Nephron progenitor cell (in vitro differentiated cells): Measurements from ENCODE around the gene EXOC4.

Source experiments
- DNase-seq: peaks from one replicate; pipeline ENCODE4 v3.0.0; 2021
- H3K27ac Mint-ChIP-seq: 2 replicates; pipeline ENCODE4 v1.8.0; 2021; ENCODE audit warnings: mild to moderate bottlenecking, moderate library complexity, mixed read lengths
- H3K27me3 Mint-ChIP-seq: 2 replicates; pipeline ENCODE4 v1.8.0; 2021; ENCODE audit warnings: mild to moderate bottlenecking, low read depth, mixed read lengths; ENCODE audit not compliant: poor library complexity
- H3K36me3 Mint-ChIP-seq: 2 replicates; pipeline ENCODE4 v1.8.0; 2021; ENCODE audit warnings: low read depth, mixed read lengths
- H3K4me1 Mint-ChIP-seq: 2 replicates; pipeline ENCODE4 v1.8.0; 2021; ENCODE audit warnings: mixed read lengths
- H3K4me3 Mint-ChIP-seq: 2 replicates; pipeline ENCODE4 v1.8.0; 2021; ENCODE audit warnings: mild to moderate bottlenecking, moderate library complexity, mixed read lengths
- H3K9me3 Mint-ChIP-seq: 2 replicates; pipeline ENCODE4 v1.8.0; 2021; ENCODE audit warnings: mild to moderate bottlenecking, moderate library complexity, mixed read lengths
- CTCF ChIP-seq: fragments of 200-600 bp; sonication (generic); IDR thresholded peaks from 2 replicates; pipeline ENCODE4 v1.5.0; 2021; ENCODE audit warnings: antibody characterized with exemption

Gene EXOC4

GRCh38 chr7:133790911-133791310 is 538.0 kb downstream of the EXOC4 start:
- TF ChIP-seq CTCF: no peak
- no peaks in the 10 kb centered on the region for H3K36me3 Mint-ChIP-seq

GRCh38 chr7:133794479-133794878 is 541.6 kb downstream of the EXOC4 start:
- H3K27ac Mint-ChIP-seq: no peak overlapping the region
- peaks cover 20% of the 10 kb centered on the region for H3K4me1 Mint-ChIP-seq
- H3K27me3 Mint-ChIP-seq: no peaks in the 10 kb centered on the region
- no peak for TF ChIP-seq CTCF
- H3K4me3 Mint-ChIP-seq: no peak overlapping the region
- H3K36me3 Mint-ChIP-seq: no peaks in the 10 kb centered on the region
- no peaks in the 10 kb centered on the region for H3K9me3 Mint-ChIP-seq
- no peak for DNase-seq

More at GRCh38 chr7:133790911-133791310, 538.0 kb downstream of the EXOC4 start:
- Mint-ChIP-seq H3K4me1 (peaks cover 10% of the 10 kb centered on the region), H3K27me3 (peaks cover 3% of the 10 kb centered on the region), H3K4me3 (no peak overlapping the region), H3K27ac (no peak overlapping the region), H3K9me3 (no peaks in the 10 kb centered on the region)
- DNase-seq: no peak

GRCh38 chr7:133795068-133795665 is 542.3 kb downstream of the EXOC4 start:
- H3K4me1 Mint-ChIP-seq: peaks cover 15% of the 10 kb centered on the region
- no peak overlapping the region for H3K4me3 Mint-ChIP-seq

GRCh38 chr7:133796782-133797745 is 544.2 kb downstream of the EXOC4 start:
- peak overlapping the region; percentile 54 for H3K27ac Mint-ChIP-seq
- DNase-seq: no peak
- no peak for TF ChIP-seq CTCF
- no peaks in the 10 kb centered on the region for H3K27me3 Mint-ChIP-seq
- peaks cover 15% of the 10 kb centered on the region for H3K4me1 Mint-ChIP-seq
- H3K9me3 Mint-ChIP-seq: no peaks in the 10 kb centered on the region
- H3K4me3 Mint-ChIP-seq: no peak overlapping the region
- H3K36me3 Mint-ChIP-seq: no peaks in the 10 kb centered on the region

More at GRCh38 chr7:133795068-133795665, 542.3 kb downstream of the EXOC4 start:
- Mint-ChIP-seq H3K9me3 (no peaks in the 10 kb centered on the region), H3K27me3 (no peaks in the 10 kb centered on the region), H3K36me3 (no peaks in the 10 kb centered on the region), H3K27ac (no peak overlapping the region)
- no peak for TF ChIP-seq CTCF
- DNase-seq: no peak

- peaks cover 15% of the 10 kb centered on the region for H3K4me1 Mint-ChIP-seq
- no peaks in the 10 kb centered on the region for H3K9me3 Mint-ChIP-seq
- no peaks in the 10 kb centered on the region for H3K27me3 Mint-ChIP-seq
- H3K36me3 Mint-ChIP-seq: no peaks in the 10 kb centered on the region
- H3K4me3 Mint-ChIP-seq: no peak overlapping the region
- TF ChIP-seq CTCF: no peak
- no peak overlapping the region for H3K27ac Mint-ChIP-seq
- DNase-seq: no peak
Measured at GRCh38 chr7:133797818-133798520, 545.1 kb downstream of the EXOC4 start.
